Upper lobe of left lung (tissue), 6 donors: ENCODE measurements around the gene CFAP97. TPM values are rescaled to one million over a fixed set of nuclear protein-coding genes. Genes with fewer than 3 reads are reported as not detected.

Source experiments
- ATAC-seq, 2 donors: fragments of 200-7000 bp; cut with Tn5 transposase; one replicate each; pipeline ENCODE4 v1.9.1; 2022; ENCODE audit warnings: mild to moderate bottlenecking in 2 of 2, moderate library complexity in 2 of 2; ENCODE audit not compliant: low FRiP score in 2 of 2
- DNase-seq, 2 donors: peaks; one replicate each; pipeline ENCODE4 v3.0.0-alpha.2; 2019 to 2020
- H3K27ac ChIP-seq, 4 donors: fragments of 200-600 bp; sonication (generic); one replicate each; pipeline ENCODE4 v1.5.1; 2016 to 2019
- H3K27me3 ChIP-seq, 4 donors: fragments of 200-600 bp; sonication (generic); one replicate each; pipeline ENCODE4 v1.5.1; 2017 to 2019
- H3K36me3 ChIP-seq, 4 donors: fragments of 200-600 bp; sonication (generic); one replicate each; pipeline ENCODE4 v1.5.1; 2016 to 2019
- H3K4me1 ChIP-seq, 4 donors: fragments of 200-600 bp; sonication (generic); one replicate each; pipeline ENCODE4 v1.5.1; 2018 to 2019
- H3K4me3 ChIP-seq, 4 donors: fragments of 200-600 bp; sonication (generic); one replicate each; pipeline ENCODE4 v1.5.1; 2017 to 2019; ENCODE audit warnings: mild to moderate bottlenecking in 2 of 4, moderate library complexity in 1 of 4
- H3K9me3 ChIP-seq, 4 donors: fragments of 200-600 bp; sonication (generic); one replicate each; pipeline ENCODE4 v1.5.1; 2018 to 2019
- CTCF ChIP-seq, 6 experiments: fragments of 450-650 bp in 4 of 6; fragments of 200-600 bp in 2 of 6; sonication (generic) in 2 of 6; IDR thresholded peaks; one replicate each; pipeline ENCODE4 v1.5.1; 2016 to 2019; ENCODE audit warnings: antibody characterized with exemption in 6 of 6
- EP300 ChIP-seq, 4 donors: sonication (generic); formaldehyde crosslinking; IDR thresholded peaks; one replicate each; pipeline ENCODE4 v1.5.1; 2017; ENCODE audit warnings: antibody characterized with exemption in 4 of 4, control low read depth in 2 of 4
- POLR2A ChIP-seq, 4 donors: fragments of 450-650 bp; IDR thresholded peaks; one replicate each; pipeline ENCODE4 v1.5.1; 2016 to 2017; ENCODE audit warnings: antibody characterized with exemption in 4 of 4, mild to moderate bottlenecking in 2 of 4
- POLR2AphosphoS5 ChIP-seq, 2 donors: sonication (generic); formaldehyde crosslinking; IDR thresholded peaks; one replicate each; pipeline ENCODE4 v1.5.1; 2017; ENCODE audit warnings: antibody characterized with exemption in 2 of 2
- WGBS, 2 donors: methylation state at CpG; one replicate each; pipeline ENCODE4 v1.1.5; 2017 to 2018; 5-methylcytosine and 5-hydroxymethylcytosine counted together
- total RNA-seq, 6 donors: library from RNA; depleted of rRNA in 4 of 6; stranded (reverse); fragments of >200 nt in 4 of 6; gene quantifications; one replicate each; pipeline versions ENCODE4 v1.1.0 to v1.2.1, GENCODE V29; 2016 to 2021
- donor health status: DM: no; HTN: no; CAD: no; lungs with moderate emphysema.
- donor health status: DM: no; HTN: yes; CAD: no; lungs with severe emphysema.

CFAP97 gene
- total RNA-seq, 6 donors from 2014 or later, result 12.3 to 42.9 (median 24.0) TPM

DNA sequence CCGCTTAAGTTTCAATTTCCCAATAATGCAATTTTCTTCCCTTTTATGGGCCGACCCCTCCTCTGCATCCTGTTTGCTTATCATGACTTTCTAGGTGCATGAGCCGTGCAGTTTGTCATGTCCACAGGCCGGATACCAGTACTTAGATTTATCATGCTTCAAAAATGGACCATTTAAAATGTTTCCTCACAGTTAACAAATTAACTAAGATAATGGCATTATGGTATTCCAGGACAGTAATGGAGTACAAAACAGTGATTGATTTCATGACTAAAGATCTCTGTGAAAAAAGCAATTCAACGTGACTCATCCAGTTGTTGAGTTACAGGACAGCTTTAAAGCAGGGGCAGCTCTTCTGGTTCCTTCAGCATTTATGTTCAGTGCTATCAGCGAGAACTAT lies 28.6 kb upstream of the CFAP97 start:
- H3K4me1 ChIP-seq, result peaks cover under 1 to 35% (median 19%) of the 10 kb centered on the region in 4 donors
- ATAC-seq, result no peak
- no peak overlapping the region for H3K4me3 ChIP-seq
- TF ChIP-seq EP300 (IDR thresholded peaks at IDR 0.05) (no peak), POLR2AphosphoS5 (IDR thresholded peaks at IDR 0.05) (no peak)
- no peak overlapping the region for H3K27ac ChIP-seq
- no peaks in the 10 kb centered on the region for H3K36me3 ChIP-seq
- DNase-seq, result no peak
- WGBS, 2 donors, result 87 to 88% methylated on average over 6 of the region's 6 CpGs
- no peaks in the 10 kb centered on the region for H3K27me3 ChIP-seq
- no peaks in the 10 kb centered on the region for H3K9me3 ChIP-seq

- TF ChIP-seq EP300 (IDR thresholded peaks at IDR 0.05) (no peak), POLR2AphosphoS5 (IDR thresholded peaks at IDR 0.05) (no peak), CTCF (IDR thresholded peaks at IDR 0.05) (no peak), POLR2A (IDR thresholded peaks at IDR 0.05) (no peak)
Measured at GRCh38 chr4:185229021-185229818, 25.4 kb upstream of the CFAP97 start.

GRCh38 chr4:185227713-185228278 lies 24.0 kb upstream of the CFAP97 start:
- ATAC-seq (no peak), DNase-seq (no peak)
- TF ChIP-seq CTCF (IDR thresholded peaks at IDR 0.05), result no peak
- TF ChIP-seq EP300 (IDR thresholded peaks at IDR 0.05), result no peak
- TF ChIP-seq POLR2A (IDR thresholded peaks at IDR 0.05), result no peak
- no peak for TF ChIP-seq POLR2AphosphoS5 (IDR thresholded peaks at IDR 0.05)
- Histone ChIP-seq H3K27ac (no peak overlapping the region), H3K9me3 (no peaks in the 10 kb centered on the region), H3K27me3 (no peaks in the 10 kb centered on the region), H3K4me1 (peaks cover 0 to 27% (median 12%) of the 10 kb centered on the region in 4 donors), H3K4me3 (no peak overlapping the region), H3K36me3 (no peaks in the 10 kb centered on the region)
- 87 to 98% methylated on average over 9 of the region's 9 CpGs for WGBS, 2 donors

More at GRCh38 chr4:185229021-185229818, 25.4 kb upstream of the CFAP97 start:
- Histone ChIP-seq H3K9me3 (no peaks in the 10 kb centered on the region), H3K4me3 (no peak overlapping the region), H3K4me1 (peaks cover 0 to 27% (median 15%) of the 10 kb centered on the region in 4 donors), H3K27me3 (no peaks in the 10 kb centered on the region), H3K27ac (peak overlapping the region; percentile 13 to 53 (median 16)), H3K36me3 (no peaks in the 10 kb centered on the region)
- WGBS, 2 donors, result 80% methylated on average over 19 of the region's 19 CpGs
- peak in 1 of 2 donors; percentile 49 for DNase-seq
- peak; percentile 33 to 90 for ATAC-seq

DNA sequence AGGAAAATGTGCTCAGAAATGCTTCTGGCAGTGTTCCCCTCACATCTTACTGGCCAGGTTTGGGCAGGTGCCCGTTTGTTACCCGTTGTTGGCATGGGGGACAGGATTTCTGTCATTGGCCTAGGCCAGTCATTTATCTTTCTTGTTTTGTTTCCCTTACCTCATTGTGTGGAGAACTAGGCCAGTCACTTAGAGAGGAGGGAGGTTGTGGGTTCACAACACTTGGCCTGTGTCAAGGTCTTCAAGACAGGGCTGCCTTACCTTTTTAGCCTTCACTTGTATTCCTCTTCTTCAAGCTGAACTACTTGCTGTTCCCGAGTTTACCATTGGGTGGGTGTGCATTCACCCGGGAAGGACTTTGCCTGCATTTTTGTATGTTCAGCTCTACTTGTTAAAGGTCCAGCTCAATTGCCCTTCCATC lies 23.3 kb upstream of the CFAP97 start:
- 23 to 34% methylated on average over 4 of the region's 4 CpGs for whole genome bisulfite sequencing, 2 donors
- Histone ChIP-seq H3K27ac (peak overlapping the region in 1 of 4 donors; percentile 0), H3K9me3 (no peaks in the 10 kb centered on the region), H3K4me3 (no peak overlapping the region), H3K4me1 (peaks cover 0 to 27% (median 12%) of the 10 kb centered on the region in 4 donors), H3K36me3 (no peaks in the 10 kb centered on the region), H3K27me3 (no peaks in the 10 kb centered on the region)
- ATAC-seq, result no peak
- no peak for DNase-seq
- TF ChIP-seq POLR2AphosphoS5 (IDR thresholded peaks at IDR 0.05), result no peak
- no peak for TF ChIP-seq CTCF (IDR thresholded peaks at IDR 0.05)
- no peak for TF ChIP-seq EP300 (IDR thresholded peaks at IDR 0.05)
- no peak for TF ChIP-seq POLR2A (IDR thresholded peaks at IDR 0.05)

GRCh38 chr4:185225940-185226339 lies 22.1 kb upstream of the CFAP97 start:
- Histone ChIP-seq H3K4me3 (no peak overlapping the region), H3K4me1 (peaks cover 7 to 35% (median 15%) of the 10 kb centered on the region in 4 donors), H3K27me3 (no peaks in the 10 kb centered on the region), H3K27ac (no peak overlapping the region), H3K36me3 (no peaks in the 10 kb centered on the region), H3K9me3 (no peaks in the 10 kb centered on the region)
- ATAC-seq (no peak), DNase-seq (no peak)
- TF ChIP-seq POLR2AphosphoS5 (IDR thresholded peaks at IDR 0.05) (no peak), POLR2A (IDR thresholded peaks at IDR 0.05) (no peak), CTCF (IDR thresholded peaks at IDR 0.05) (no peak), EP300 (IDR thresholded peaks at IDR 0.05) (no peak)
- 97 to 98% methylated on average over 6 of the region's 6 CpGs for WGBS, 2 donors
